MG63 (cell line): ENCODE results near the gene MBNL3. TPM values are rescaled to one million over a fixed set of nuclear protein-coding genes. Genes with fewer than 3 reads are reported as not detected.

ENCODE experiments used
- DNase-seq: peaks from one replicate; pipeline ENCODE4 v3.0.0-alpha.2; 2020
- H3K27me3 ChIP-seq: fragments of 250-450 bp; sonication (Bioruptor Pico); 2 replicates; pipeline ENCODE4 v1.5.1; 2020; ENCODE audit warnings: mild to moderate bottlenecking, moderate library complexity
- H3K36me3 ChIP-seq: fragments of 250-450 bp; sonication (Bioruptor Pico); 2 replicates; pipeline ENCODE4 v1.5.1; 2020; ENCODE audit warnings: mild to moderate bottlenecking, moderate library complexity
- H3K4me3 ChIP-seq: fragments of 250-450 bp; sonication (Bioruptor Pico); 2 replicates; pipeline ENCODE4 v1.5.1; 2020; ENCODE audit warnings: mild to moderate bottlenecking, moderate library complexity
- H3K9me3 ChIP-seq: fragments of 250-450 bp; sonication (Bioruptor Pico); 2 replicates; pipeline ENCODE4 v1.5.1; 2020; ENCODE audit warnings: mild to moderate bottlenecking, moderate library complexity
- total RNA-seq: library from RNA; depleted of rRNA; stranded (reverse); fragments of >200 nt; shearing (Covaris generic); gene quantifications from 2 replicates; pipeline ENCODE4 v1.2.3, GENCODE V29; 2014; ENCODE audit warnings: low replicate concordance

MBNL3 gene
- total RNA-seq, 1 experiment from 2014 or later: 1.4 TPM

GRCh38 chrX:132443196-132444135 is 45.4 kb downstream of the MBNL3 start:
- Histone ChIP-seq H3K4me3 (no peak overlapping the region), H3K27me3 (no peaks in the 10 kb centered on the region), H3K36me3 (no peaks in the 10 kb centered on the region), H3K9me3 (no peaks in the 10 kb centered on the region)
- DNase-seq: no peak

- Histone ChIP-seq H3K9me3 (no peaks in the 10 kb centered on the region), H3K4me3 (no peak overlapping the region), H3K27me3 (no peaks in the 10 kb centered on the region), H3K36me3 (no peaks in the 10 kb centered on the region)
- DNase-seq: no peak
These were observed 46.1 kb downstream of the MBNL3 start for GRCh38 chrX:132442691-132443090.

- Histone ChIP-seq H3K36me3 (no peaks in the 10 kb centered on the region), H3K4me3 (no peak overlapping the region), H3K9me3 (no peaks in the 10 kb centered on the region), H3K27me3 (no peaks in the 10 kb centered on the region)
- no peak for DNase-seq
These were observed 53.6 kb downstream of the MBNL3 start for GRCh38 chrX:132435222-132435621.

GRCh38 chrX:132433551-132433950 is 55.3 kb downstream of the MBNL3 start:
- Histone ChIP-seq H3K9me3 (no peaks in the 10 kb centered on the region), H3K4me3 (no peak overlapping the region), H3K27me3 (no peaks in the 10 kb centered on the region), H3K36me3 (no peaks in the 10 kb centered on the region)
- no peak for DNase-seq

GRCh38 chrX:132433001-132433400 is 55.8 kb downstream of the MBNL3 start:
- no peaks in the 10 kb centered on the region for H3K9me3 ChIP-seq
- H3K36me3 ChIP-seq: no peaks in the 10 kb centered on the region
- no peak for DNase-seq
- no peak overlapping the region for H3K4me3 ChIP-seq
- no peaks in the 10 kb centered on the region for H3K27me3 ChIP-seq

GRCh38 chrX:132428896-132429295 is 59.9 kb downstream of the MBNL3 start:
- H3K27me3 ChIP-seq: no peaks in the 10 kb centered on the region
- DNase-seq: no peak

GRCh38 chrX:132426695-132427281 is 62.0 kb downstream of the MBNL3 start:
- H3K4me3 ChIP-seq: no peak overlapping the region
- no peaks in the 10 kb centered on the region for H3K9me3 ChIP-seq
- H3K27me3 ChIP-seq: no peaks in the 10 kb centered on the region
- no peak for DNase-seq
- no peaks in the 10 kb centered on the region for H3K36me3 ChIP-seq

More at GRCh38 chrX:132428896-132429295, 59.9 kb downstream of the MBNL3 start:
- no peaks in the 10 kb centered on the region for H3K9me3 ChIP-seq
- H3K36me3 ChIP-seq: no peaks in the 10 kb centered on the region
- no peak overlapping the region for H3K4me3 ChIP-seq

GRCh38 chrX:132425744-132426318 is 63.0 kb downstream of the MBNL3 start:
- no peaks in the 10 kb centered on the region for H3K36me3 ChIP-seq
- DNase-seq: no peak
- no peaks in the 10 kb centered on the region for H3K27me3 ChIP-seq
- no peaks in the 10 kb centered on the region for H3K9me3 ChIP-seq
- no peak overlapping the region for H3K4me3 ChIP-seq

GRCh38 chrX:132423323-132423722 is 65.5 kb downstream of the MBNL3 start:
- no peaks in the 10 kb centered on the region for H3K9me3 ChIP-seq
- H3K36me3 ChIP-seq: no peaks in the 10 kb centered on the region
- no peak for DNase-seq
- no peak overlapping the region for H3K4me3 ChIP-seq
- H3K27me3 ChIP-seq: no peaks in the 10 kb centered on the region

GRCh38 chrX:132415012-132415411 is 73.8 kb downstream of the MBNL3 start:
- Histone ChIP-seq H3K9me3 (no peaks in the 10 kb centered on the region), H3K36me3 (no peaks in the 10 kb centered on the region), H3K27me3 (no peaks in the 10 kb centered on the region), H3K4me3 (no peak overlapping the region)
- no peak for DNase-seq

- H3K27me3 ChIP-seq: no peaks in the 10 kb centered on the region
- no peak overlapping the region for H3K4me3 ChIP-seq
- H3K36me3 ChIP-seq: no peaks in the 10 kb centered on the region
- no peaks in the 10 kb centered on the region for H3K9me3 ChIP-seq
- no peak for DNase-seq
These were observed 74.4 kb downstream of the MBNL3 start for GRCh38 chrX:132414404-132414803.

- DNase-seq: no peak
- Histone ChIP-seq H3K27me3 (no peaks in the 10 kb centered on the region), H3K36me3 (no peaks in the 10 kb centered on the region), H3K4me3 (no peak overlapping the region), H3K9me3 (no peaks in the 10 kb centered on the region)
These were observed 75.4 kb downstream of the MBNL3 start for GRCh38 chrX:132413459-132413858.

GRCh38 chrX:132412208-132412607 is 76.6 kb downstream of the MBNL3 start:
- no peaks in the 10 kb centered on the region for H3K27me3 ChIP-seq
- H3K36me3 ChIP-seq: no peaks in the 10 kb centered on the region
- no peak for DNase-seq
- no peak overlapping the region for H3K4me3 ChIP-seq
- H3K9me3 ChIP-seq: no peaks in the 10 kb centered on the region

GRCh38 chrX:132411310-132411977 is 77.4 kb downstream of the MBNL3 start:
- no peaks in the 10 kb centered on the region for H3K9me3 ChIP-seq
- H3K27me3 ChIP-seq: no peaks in the 10 kb centered on the region
- DNase-seq: no peak
- H3K4me3 ChIP-seq: no peak overlapping the region
- no peaks in the 10 kb centered on the region for H3K36me3 ChIP-seq

GRCh38 chrX:132409780-132410556 is 78.9 kb downstream of the MBNL3 start:
- Histone ChIP-seq H3K4me3 (no peak overlapping the region), H3K36me3 (no peaks in the 10 kb centered on the region), H3K9me3 (no peaks in the 10 kb centered on the region), H3K27me3 (no peaks in the 10 kb centered on the region)
- DNase-seq: no peak

GRCh38 chrX:132407691-132408090 is 81.1 kb downstream of the MBNL3 start:
- no peaks in the 10 kb centered on the region for H3K36me3 ChIP-seq
- H3K4me3 ChIP-seq: no peak overlapping the region
- H3K9me3 ChIP-seq: no peaks in the 10 kb centered on the region
- DNase-seq: no peak
- no peaks in the 10 kb centered on the region for H3K27me3 ChIP-seq
